LNCAP (cell line): ENCODE measurements around the gene OR2T10.
"Not testable (repeated sequence)": the region's sequence is repeated elsewhere in the genome, so short reads cannot be mapped to it uniquely, and the experiment has no call there.

ENCODE experiments used
- TF ChIP-seq, protein P1 (sequence below): fragments of 450-650 bp; IDR thresholded peaks from 2 replicates; pipeline ENCODE4 v1.5.1; 2017; ENCODE audit warnings: mild to moderate bottlenecking

OR2T10 gene

GRCh38 chr1:248574657-248575056, 22.8 kb downstream of the OR2T10 start, which contains the start of gene OR2T34:
Gene OR2T34 (minus strand): TSS chr1:248574757. CDS start chr1:248574757, 0 bp downstream.
- TF ChIP-seq, protein P1, sequence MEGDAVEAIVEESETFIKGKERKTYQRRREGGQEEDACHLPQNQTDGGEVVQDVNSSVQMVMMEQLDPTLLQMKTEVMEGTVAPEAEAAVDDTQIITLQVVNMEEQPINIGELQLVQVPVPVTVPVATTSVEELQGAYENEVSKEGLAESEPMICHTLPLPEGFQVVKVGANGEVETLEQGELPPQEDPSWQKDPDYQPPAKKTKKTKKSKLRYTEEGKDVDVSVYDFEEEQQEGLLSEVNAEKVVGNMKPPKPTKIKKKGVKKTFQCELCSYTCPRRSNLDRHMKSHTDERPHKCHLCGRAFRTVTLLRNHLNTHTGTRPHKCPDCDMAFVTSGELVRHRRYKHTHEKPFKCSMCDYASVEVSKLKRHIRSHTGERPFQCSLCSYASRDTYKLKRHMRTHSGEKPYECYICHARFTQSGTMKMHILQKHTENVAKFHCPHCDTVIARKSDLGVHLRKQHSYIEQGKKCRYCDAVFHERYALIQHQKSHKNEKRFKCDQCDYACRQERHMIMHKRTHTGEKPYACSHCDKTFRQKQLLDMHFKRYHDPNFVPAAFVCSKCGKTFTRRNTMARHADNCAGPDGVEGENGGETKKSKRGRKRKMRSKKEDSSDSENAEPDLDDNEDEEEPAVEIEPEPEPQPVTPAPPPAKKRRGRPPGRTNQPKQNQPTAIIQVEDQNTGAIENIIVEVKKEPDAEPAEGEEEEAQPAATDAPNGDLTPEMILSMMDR = not testable (repeated sequence)

DNA sequence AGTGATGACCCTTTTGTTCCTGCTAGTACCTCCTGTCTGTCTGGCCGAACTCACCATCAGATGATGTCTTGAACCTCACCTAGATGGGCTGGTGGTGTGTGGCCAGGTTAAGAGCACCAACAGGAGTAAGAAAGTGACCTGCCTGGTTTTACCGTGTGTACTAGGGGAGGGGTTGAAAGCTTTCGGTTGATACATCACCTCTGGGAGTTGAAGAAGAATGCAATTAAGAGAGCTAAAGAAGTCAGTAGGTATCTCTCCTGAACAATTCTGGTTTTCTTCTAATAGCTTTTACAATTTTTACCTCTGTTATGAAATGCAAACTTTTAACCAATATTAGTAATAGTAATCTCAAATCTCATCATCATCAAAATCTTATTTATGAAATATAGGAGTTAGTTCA, 34.8 kb downstream of the OR2T10 start, which contains the start of gene OR2T29:
OR2T29 (minus strand) TSS at position 101 of the 400 bp plus-strand sequence. CDS start 3,281 bp downstream, outside the sequence.
- TF ChIP-seq, protein P1 = not testable (repeated sequence)
